Measurements from ENCODE around the gene ACKR3.

DNA sequence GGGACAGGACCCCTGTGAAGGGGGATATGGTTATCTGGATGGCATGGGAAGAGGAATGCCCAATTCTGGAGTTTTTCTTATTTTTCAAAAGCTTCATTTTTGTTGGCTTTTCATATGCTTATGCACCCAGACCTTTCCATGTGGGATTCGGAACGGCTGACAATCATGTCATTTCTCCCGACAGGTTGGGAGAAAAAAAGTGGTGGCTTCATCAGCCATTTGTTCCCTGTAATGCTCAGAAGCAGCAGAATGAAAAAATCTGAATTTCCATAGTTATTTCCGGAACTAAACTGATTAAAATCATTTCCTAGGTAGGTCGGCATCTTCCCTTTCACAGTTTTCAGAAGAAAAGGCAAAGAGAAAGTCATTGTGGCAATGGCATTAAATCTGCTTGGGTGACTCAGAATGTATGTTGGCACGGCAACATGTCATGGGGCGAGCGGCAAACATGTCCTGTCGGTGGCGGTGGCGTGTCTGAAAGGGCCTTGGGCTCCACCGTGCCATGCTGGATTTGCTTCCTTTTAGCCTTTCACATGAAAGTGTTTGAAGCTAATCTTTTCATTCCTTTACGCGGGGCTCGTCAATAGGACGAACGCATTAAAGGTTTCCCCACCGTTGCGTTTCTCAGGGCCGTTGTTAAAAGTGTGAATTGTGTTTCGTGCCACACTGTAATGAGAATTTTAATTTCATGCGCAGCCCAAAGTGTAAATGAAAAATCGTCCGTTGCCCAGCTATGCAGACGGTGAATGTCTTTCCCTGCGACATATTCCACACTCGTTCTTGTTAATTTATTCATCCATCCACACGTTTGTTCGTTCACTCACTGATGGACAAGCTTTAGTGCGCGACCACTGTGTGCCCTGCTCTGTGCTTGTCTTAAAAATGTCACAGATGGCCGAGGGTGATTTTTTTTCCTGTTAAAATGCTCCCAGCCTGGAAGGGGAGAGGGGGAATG lies 18.5 kb downstream of the ACKR3 start:
- TF ChIP-seq, protein P1, sequence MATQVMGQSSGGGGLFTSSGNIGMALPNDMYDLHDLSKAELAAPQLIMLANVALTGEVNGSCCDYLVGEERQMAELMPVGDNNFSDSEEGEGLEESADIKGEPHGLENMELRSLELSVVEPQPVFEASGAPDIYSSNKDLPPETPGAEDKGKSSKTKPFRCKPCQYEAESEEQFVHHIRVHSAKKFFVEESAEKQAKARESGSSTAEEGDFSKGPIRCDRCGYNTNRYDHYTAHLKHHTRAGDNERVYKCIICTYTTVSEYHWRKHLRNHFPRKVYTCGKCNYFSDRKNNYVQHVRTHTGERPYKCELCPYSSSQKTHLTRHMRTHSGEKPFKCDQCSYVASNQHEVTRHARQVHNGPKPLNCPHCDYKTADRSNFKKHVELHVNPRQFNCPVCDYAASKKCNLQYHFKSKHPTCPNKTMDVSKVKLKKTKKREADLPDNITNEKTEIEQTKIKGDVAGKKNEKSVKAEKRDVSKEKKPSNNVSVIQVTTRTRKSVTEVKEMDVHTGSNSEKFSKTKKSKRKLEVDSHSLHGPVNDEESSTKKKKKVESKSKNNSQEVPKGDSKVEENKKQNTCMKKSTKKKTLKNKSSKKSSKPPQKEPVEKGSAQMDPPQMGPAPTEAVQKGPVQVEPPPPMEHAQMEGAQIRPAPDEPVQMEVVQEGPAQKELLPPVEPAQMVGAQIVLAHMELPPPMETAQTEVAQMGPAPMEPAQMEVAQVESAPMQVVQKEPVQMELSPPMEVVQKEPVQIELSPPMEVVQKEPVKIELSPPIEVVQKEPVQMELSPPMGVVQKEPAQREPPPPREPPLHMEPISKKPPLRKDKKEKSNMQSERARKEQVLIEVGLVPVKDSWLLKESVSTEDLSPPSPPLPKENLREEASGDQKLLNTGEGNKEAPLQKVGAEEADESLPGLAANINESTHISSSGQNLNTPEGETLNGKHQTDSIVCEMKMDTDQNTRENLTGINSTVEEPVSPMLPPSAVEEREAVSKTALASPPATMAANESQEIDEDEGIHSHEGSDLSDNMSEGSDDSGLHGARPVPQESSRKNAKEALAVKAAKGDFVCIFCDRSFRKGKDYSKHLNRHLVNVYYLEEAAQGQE (IDR thresholded peaks at IDR 0.05; ENCODE audit: insufficient replicate concordance, low read depth): no peak
- no peak for TF ChIP-seq CTCF (IDR thresholded peaks at IDR 0.05; ENCODE audit: insufficient read depth, low read length)
